Pancreas (tissue), 10 donors: ENCODE data around the gene GID8. TPM values are rescaled to one million over a fixed set of nuclear protein-coding genes. Genes with fewer than 3 reads are reported as not detected.

ENCODE experiments used
- ATAC-seq, 4 donors: fragments of 200-7000 bp; cut with Tn5 transposase; one replicate each; pipeline versions ENCODE4 v1.8.0 to v1.9.1; 2020; ENCODE audit warnings: mild to moderate bottlenecking in 4 of 4, moderate library complexity in 4 of 4
- DNase-seq, 6 donors: peaks; one replicate each; pipeline ENCODE4 v3.0.0-alpha.2; 2020
- FAIRE-seq: peaks from 2 replicates; lab custom pipeline; 2012; peaks lifted over from hg19 to GRCh38; lab: Jason Lieb, UNC
- H3K27ac ChIP-seq, 4 donors: fragments of 200-600 bp; sonication (generic); 1 replicate in 3 of 4; 2 replicates in 1 of 4; pipeline versions ENCODE4 v1.5.0 to v1.8.0; 2020
- H3K27me3 ChIP-seq, 4 donors: fragments of 200-600 bp; one replicate each; pipeline ENCODE4 v1.8.0; 2021
- H3K36me3 ChIP-seq, 3 donors: fragments of 200-600 bp; sonication (generic) in 1 of 3; one replicate each; pipeline versions ENCODE4 v1.5.0 to v1.8.0; 2020 to 2021
- H3K4me1 ChIP-seq, 3 donors: fragments of 200-600 bp; one replicate each; pipeline ENCODE4 v1.8.0; 2021
- H3K4me3 ChIP-seq, 4 donors: fragments of 200-600 bp; sonication (generic) in 2 of 4; one replicate each; pipeline versions ENCODE4 v1.5.0 to v1.8.0; 2020 to 2021
- H3K9me3 ChIP-seq, 4 donors: fragments of 200-600 bp; one replicate each; pipeline ENCODE4 v1.8.0; 2021
- CTCF ChIP-seq, 4 donors: fragments of 200-600 bp; sonication (generic) in 3 of 4; IDR thresholded peaks; one replicate each; pipeline versions ENCODE4 v1.5.0 to v1.8.0; 2021; ENCODE audit warnings: antibody characterized with exemption in 4 of 4
- WGBS, 2 donors: extraction: QIAGEN DNeasy Blood & Tissue Kit; methylation state at CpG; one replicate each; pipeline ENCODE4 v1.1.7; 2013; 5-methylcytosine and 5-hydroxymethylcytosine counted together
- intact Hi-C, 3 donors: fragments of 100-400 bp; cut with DNase I; formaldehyde crosslinking; loops; one replicate each; pipeline versions ENCODE4 v1.11.1 to v1.14.2; 2022
- polyA plus RNA-seq, 2 donors: library from polyadenylated mRNA; stranded (reverse); fragments of 200-250 nt; gene quantifications; one replicate each; pipeline ENCODE4 v1.2.3, GENCODE V29; 2013
- total RNA-seq, 6 donors: library from RNA; stranded (reverse); fragmentation: NEBNext Ultra II Directional in 4 of 6; extraction: Animal tissue kit (Norgen Biotek cat#: 25700) in 4 of 6; gene quantifications; one replicate each; pipeline versions ENCODE4 v1.2.1 to v1.2.4, GENCODE V29; 2021 to 2023
- donor health status: healthy with polysubstance abuse.
- donor health status: DM: no; HTN: no; CAD: no; lungs with moderate emphysema.
- donor health status: DM: no; HTN: no; CAD: no.
- donor health status: control.
- donor health status: control.
- donor health status: Bipolar disorder and iron deficiency.
- donor health status: DM: yes; HTN: yes; CAD: no.
- donor health status: DM: no; HTN: no; CAD: no.
- donor health status: DM: no; HTN: no; CAD: no.
- donor health status: DM: yes; HTN: yes; CAD: no.

Gene GID8
- total and polyA plus RNA-seq, 8 donors = 6.0 to 22.4 (median 15.5) TPM

GRCh38 chr20:62980380-62980960 is 42.5 kb downstream of the GID8 start:
- intact Hi-C loops = no loop called here
- no peak overlapping the region for H3K27ac ChIP-seq
- no peak for FAIRE-seq
- H3K4me3 ChIP-seq = no peak overlapping the region
- TF ChIP-seq CTCF (IDR thresholded peaks at IDR 0.05) = no peak
- no peak for DNase-seq
- H3K9me3 ChIP-seq = no peaks in the 10 kb centered on the region
- no peaks in the 10 kb centered on the region for H3K4me1 ChIP-seq
- ATAC-seq = no peak
- WGBS, 2 donors = 47 to 51% methylated on average over 19 of the region's 19 CpGs
- peaks cover 0 to 8% (median 0%) of the 10 kb centered on the region in 4 donors for H3K27me3 ChIP-seq
- no peaks in the 10 kb centered on the region for H3K36me3 ChIP-seq

DNA sequence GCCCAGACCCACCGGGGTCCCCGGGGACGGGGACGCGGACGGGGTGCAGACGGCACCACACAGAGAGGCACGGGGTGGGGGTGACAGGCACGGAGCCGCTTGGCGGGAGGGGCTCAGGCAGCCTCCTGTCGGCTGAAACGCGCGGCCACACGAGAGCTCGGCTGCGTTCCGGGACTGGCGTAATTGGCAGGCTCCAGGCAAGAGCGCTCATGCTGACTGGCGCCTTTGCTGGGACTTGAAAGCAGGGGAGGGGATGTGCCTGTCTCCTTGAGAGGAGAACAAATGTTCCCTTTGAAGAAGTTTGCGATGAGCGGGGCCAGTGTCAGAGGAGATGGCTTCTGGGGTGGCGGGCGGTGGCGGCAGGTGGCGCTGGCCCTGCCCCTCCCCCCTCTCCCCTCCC is 43.0 kb downstream of the GID8 start:
- ATAC-seq = no peak
- intact Hi-C loops = no loop called here

DNA sequence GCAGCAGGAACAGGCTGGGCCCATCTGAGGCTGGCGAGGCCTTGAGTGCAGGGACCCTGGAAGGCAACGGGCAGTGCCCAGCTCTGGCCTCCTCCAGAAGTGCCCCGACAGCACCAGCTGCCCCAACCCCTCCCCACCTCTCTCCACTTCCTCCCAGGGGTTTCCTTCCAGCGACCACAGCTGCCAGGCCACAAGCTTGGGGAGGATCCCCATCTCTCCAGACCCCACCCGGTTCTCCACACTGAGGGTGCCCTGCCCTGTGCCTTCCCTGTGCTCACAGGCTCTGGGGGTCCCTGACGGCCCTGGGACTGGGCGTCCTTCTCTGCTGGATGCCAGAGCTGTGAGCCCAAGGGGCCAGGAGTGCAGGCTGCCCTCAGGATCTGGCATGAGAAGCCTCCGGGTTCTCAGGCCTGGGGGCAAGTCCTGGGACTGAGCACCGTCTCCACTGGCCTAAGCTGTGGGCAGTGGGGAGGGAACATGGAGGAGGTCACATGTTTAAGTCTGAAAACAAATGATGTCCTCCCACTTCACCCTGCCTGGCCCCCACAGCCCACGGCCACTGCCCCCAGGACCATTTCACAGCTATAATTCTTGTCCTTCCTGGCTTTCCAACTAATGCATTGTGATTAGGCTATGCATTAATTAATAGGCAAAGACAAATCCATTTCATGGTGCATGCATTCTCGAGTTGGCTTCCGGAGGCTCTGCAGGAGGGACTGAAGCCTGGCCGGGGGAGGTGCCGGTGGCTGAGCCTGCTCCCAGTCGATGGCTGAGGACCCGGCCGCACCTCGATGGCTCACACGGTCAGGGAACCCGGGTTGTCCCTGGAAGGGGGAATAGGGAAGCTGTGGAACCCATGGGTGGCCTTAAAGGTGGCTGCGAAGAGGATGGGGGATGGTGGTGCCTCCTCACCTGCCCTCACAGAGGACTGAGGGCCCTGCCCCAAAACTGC is 44.5 kb downstream of the GID8 start:
- intact Hi-C loops = no loop called here
- ATAC-seq (no peak), FAIRE-seq (no peak), DNase-seq (no peak)
- WGBS, 2 donors = 45 to 66% methylated on average over 20 to 21 of the region's 21 CpGs
- H3K4me3 ChIP-seq = no peak overlapping the region
- no peaks in the 10 kb centered on the region for H3K9me3 ChIP-seq
- H3K36me3 ChIP-seq = no peaks in the 10 kb centered on the region
- no peak for TF ChIP-seq CTCF (IDR thresholded peaks at IDR 0.05)
- peaks cover 0 to 8% (median 0%) of the 10 kb centered on the region in 4 donors for H3K27me3 ChIP-seq
- no peak overlapping the region for H3K27ac ChIP-seq
- no peaks in the 10 kb centered on the region for H3K4me1 ChIP-seq

More for the DNA sequence above, 43.0 kb downstream of the GID8 start:
- no peaks in the 10 kb centered on the region for H3K36me3 ChIP-seq
- no peaks in the 10 kb centered on the region for H3K9me3 ChIP-seq
- no peaks in the 10 kb centered on the region for H3K4me1 ChIP-seq
- no peak overlapping the region for H3K27ac ChIP-seq
- FAIRE-seq (no peak), DNase-seq (no peak)
- no peak for TF ChIP-seq CTCF (IDR thresholded peaks at IDR 0.05)
- WGBS, 2 donors = 33 to 39% methylated on average over 23 to 27 of the region's 28 CpGs
- peaks cover 0 to 8% (median 0%) of the 10 kb centered on the region in 4 donors for H3K27me3 ChIP-seq
- H3K4me3 ChIP-seq = no peak overlapping the region

GRCh38 chr20:62983210-62983609 is 45.3 kb downstream of the GID8 start:
- no peaks in the 10 kb centered on the region for H3K4me1 ChIP-seq
- intact Hi-C loops = no loop called here
- WGBS, 2 donors = 72 to 80% methylated on average over 5 to 6 of the region's 6 CpGs
- peaks cover 0 to 8% (median 0%) of the 10 kb centered on the region in 4 donors for H3K27me3 ChIP-seq
- DNase-seq (no peak), ATAC-seq (no peak), FAIRE-seq (no peak)
- H3K9me3 ChIP-seq = no peaks in the 10 kb centered on the region
- H3K27ac ChIP-seq = no peak overlapping the region
- H3K4me3 ChIP-seq = no peak overlapping the region
- H3K36me3 ChIP-seq = no peaks in the 10 kb centered on the region
- TF ChIP-seq CTCF (IDR thresholded peaks at IDR 0.05) = no peak
